Esophagus muscularis mucosa (tissue), 3 donors: Measurements from ENCODE around the gene USP6.

Experiments
- CTCF ChIP-seq, 3 experiments: fragments of 200-600 bp in 2 of 3; fragments of 450-650 bp in 1 of 3; sonication (generic) in 2 of 3; IDR thresholded peaks; one replicate each; pipeline ENCODE4 v1.5.1; 2017 to 2019; ENCODE audit warnings: antibody characterized with exemption in 3 of 3, mild to moderate bottlenecking in 2 of 3, moderate library complexity in 1 of 3
- POLR2AphosphoS5 ChIP-seq, 2 donors: sonication (generic); formaldehyde crosslinking; IDR thresholded peaks; one replicate each; pipeline ENCODE4 v1.6.1; 2017; ENCODE audit warnings: antibody characterized with exemption in 2 of 2

- TF ChIP-seq CTCF (IDR thresholded peaks at IDR 0.05) (peak in 1 of 3 experiments; percentile 37), POLR2AphosphoS5 (IDR thresholded peaks at IDR 0.05) (peak; percentile 87 to 95)
These were observed 4.2 kb upstream of the USP6 start, which contains the start of gene ZNF232 for GRCh38 chr17:5111402-5112204.
